ENCODE results near the gene MARCHF10. TPM values are rescaled to one million over a fixed set of nuclear protein-coding genes. Genes with fewer than 3 reads are reported as not detected.

The MARCHF10 gene
- total and polyA plus RNA-seq, 2 experiments from 2014 or later = not detected

GRCh38 chr17:62750631-62751051 lies 57.5 kb downstream of the MARCHF10 start:
- TF ChIP-seq, protein P1, sequence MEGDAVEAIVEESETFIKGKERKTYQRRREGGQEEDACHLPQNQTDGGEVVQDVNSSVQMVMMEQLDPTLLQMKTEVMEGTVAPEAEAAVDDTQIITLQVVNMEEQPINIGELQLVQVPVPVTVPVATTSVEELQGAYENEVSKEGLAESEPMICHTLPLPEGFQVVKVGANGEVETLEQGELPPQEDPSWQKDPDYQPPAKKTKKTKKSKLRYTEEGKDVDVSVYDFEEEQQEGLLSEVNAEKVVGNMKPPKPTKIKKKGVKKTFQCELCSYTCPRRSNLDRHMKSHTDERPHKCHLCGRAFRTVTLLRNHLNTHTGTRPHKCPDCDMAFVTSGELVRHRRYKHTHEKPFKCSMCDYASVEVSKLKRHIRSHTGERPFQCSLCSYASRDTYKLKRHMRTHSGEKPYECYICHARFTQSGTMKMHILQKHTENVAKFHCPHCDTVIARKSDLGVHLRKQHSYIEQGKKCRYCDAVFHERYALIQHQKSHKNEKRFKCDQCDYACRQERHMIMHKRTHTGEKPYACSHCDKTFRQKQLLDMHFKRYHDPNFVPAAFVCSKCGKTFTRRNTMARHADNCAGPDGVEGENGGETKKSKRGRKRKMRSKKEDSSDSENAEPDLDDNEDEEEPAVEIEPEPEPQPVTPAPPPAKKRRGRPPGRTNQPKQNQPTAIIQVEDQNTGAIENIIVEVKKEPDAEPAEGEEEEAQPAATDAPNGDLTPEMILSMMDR (IDR thresholded peaks at IDR 0.05; ENCODE audit: poor library complexity) = no peak
- TF ChIP-seq EZH2 (IDR thresholded peaks at IDR 0.05; ENCODE audit: borderline replicate concordance) = no peak
- no peak for TF ChIP-seq EZH2phosphoT487 (IDR thresholded peaks at IDR 0.05; ENCODE audit: low read depth, severe bottlenecking, unreplicated experiment)
- no peaks in the 10 kb centered on the region for H3K9me2 ChIP-seq (replicated peaks; ENCODE audit: insufficient read depth)
- H3K9me3 ChIP-seq (ENCODE audit: low read depth) = no peaks in the 10 kb centered on the region
- H3K27ac ChIP-seq = no peak overlapping the region
- no peak overlapping the region for H3K4me3 ChIP-seq
- H3K79me2 ChIP-seq = no peaks in the 10 kb centered on the region
- DNase-seq (ENCODE audit: low spot score) = no peak
- H3K4me1 ChIP-seq (ENCODE audit: insufficient read depth) = no peaks in the 10 kb centered on the region
- no peak overlapping the region for H2AFZ ChIP-seq
- WGBS (ENCODE audit: low lambda C conversion rate, missing lambda C conversion rate) = 58% methylated on average over 15 of the region's 15 CpGs
- no peaks in the 10 kb centered on the region for H3K36me3 ChIP-seq (replicated peaks; ENCODE audit: insufficient read depth, low read depth)
- no peaks in the 10 kb centered on the region for H3K27me3 ChIP-seq
- H3K4me2 ChIP-seq = no peak overlapping the region
- no peaks in the 10 kb centered on the region for H4K20me1 ChIP-seq (ENCODE audit: insufficient read depth, poor library complexity, severe bottlenecking)

- TF ChIP-seq, protein P1 (IDR thresholded peaks at IDR 0.05; ENCODE audit: poor library complexity) = no peak
Observed at GRCh38 chr17:62749926-62750325, 58.2 kb downstream of the MARCHF10 start.

DNA sequence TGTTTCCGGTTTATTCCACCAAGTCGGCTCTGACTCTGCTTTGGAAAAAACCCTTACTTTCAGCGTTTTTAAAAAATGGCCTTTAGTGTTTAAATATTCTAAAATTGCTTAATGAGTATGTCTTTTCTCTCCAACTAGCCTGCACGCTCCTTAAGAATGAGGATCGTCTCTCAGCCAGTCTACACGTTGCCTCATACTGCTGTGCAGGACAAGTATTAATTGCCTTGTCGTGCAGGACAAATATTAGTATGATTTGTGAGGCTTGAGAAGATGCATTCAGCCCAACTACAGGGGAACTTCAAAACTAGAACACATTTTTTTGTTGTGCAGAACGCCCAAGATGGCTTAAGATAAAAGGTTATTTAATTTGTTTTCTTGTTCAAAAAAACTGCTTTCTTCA lies 61.2 kb downstream of the MARCHF10 start:
- no peaks in the 10 kb centered on the region for H3K36me3 ChIP-seq (replicated peaks; ENCODE audit: insufficient read depth, low read depth)
- no peak overlapping the region for H3K4me2 ChIP-seq
- no peak overlapping the region for H3K4me3 ChIP-seq
- no peaks in the 10 kb centered on the region for H3K9me2 ChIP-seq (replicated peaks; ENCODE audit: insufficient read depth)
- no peaks in the 10 kb centered on the region for H3K4me1 ChIP-seq (ENCODE audit: insufficient read depth)
- H3K79me2 ChIP-seq = no peaks in the 10 kb centered on the region
- H2AFZ ChIP-seq = no peak overlapping the region
- H3K27ac ChIP-seq = no peak overlapping the region
- TF ChIP-seq, protein P1 (IDR thresholded peaks at IDR 0.05; ENCODE audit: poor library complexity) = no peak
- TF ChIP-seq EZH2 (IDR thresholded peaks at IDR 0.05; ENCODE audit: borderline replicate concordance) = no peak
- no peak for TF ChIP-seq EZH2phosphoT487 (IDR thresholded peaks at IDR 0.05; ENCODE audit: low read depth, severe bottlenecking, unreplicated experiment)
- H3K27me3 ChIP-seq = no peaks in the 10 kb centered on the region
- DNase-seq (ENCODE audit: low spot score) = no peak
- 66% methylated on average over 8 of the region's 8 CpGs for WGBS (ENCODE audit: low lambda C conversion rate, missing lambda C conversion rate)
- no peaks in the 10 kb centered on the region for H4K20me1 ChIP-seq (ENCODE audit: insufficient read depth, poor library complexity, severe bottlenecking)
- H3K9me3 ChIP-seq (ENCODE audit: low read depth) = no peaks in the 10 kb centered on the region

More at GRCh38 chr17:62749926-62750325, 58.2 kb downstream of the MARCHF10 start:
- Histone ChIP-seq H3K4me2 (no peak overlapping the region), H3K27ac (no peak overlapping the region), H3K9me2 (replicated peaks; ENCODE audit: insufficient read depth) (no peaks in the 10 kb centered on the region), H3K27me3 (no peaks in the 10 kb centered on the region), H3K4me1 (ENCODE audit: insufficient read depth) (no peaks in the 10 kb centered on the region), H3K4me3 (no peak overlapping the region), H2AFZ (no peak overlapping the region), H4K20me1 (ENCODE audit: insufficient read depth, poor library complexity, severe bottlenecking) (no peaks in the 10 kb centered on the region), H3K9me3 (ENCODE audit: low read depth) (no peaks in the 10 kb centered on the region), H3K36me3 (replicated peaks; ENCODE audit: insufficient read depth, low read depth) (no peaks in the 10 kb centered on the region), H3K79me2 (no peaks in the 10 kb centered on the region)
- no peak for DNase-seq (ENCODE audit: low spot score)
- 98% methylated on average over 17 of the region's 17 CpGs for whole genome bisulfite sequencing (ENCODE audit: low lambda C conversion rate, missing lambda C conversion rate)

- no peaks in the 10 kb centered on the region for H3K79me2 ChIP-seq
- H3K27me3 ChIP-seq = no peaks in the 10 kb centered on the region
- H3K36me3 ChIP-seq (replicated peaks; ENCODE audit: insufficient read depth, low read depth) = no peaks in the 10 kb centered on the region
- H3K27ac ChIP-seq = no peak overlapping the region
- no peak overlapping the region for H3K4me3 ChIP-seq
- no peak overlapping the region for H3K4me2 ChIP-seq
- 92% methylated on average over 7 of the region's 7 CpGs for WGBS (ENCODE audit: low lambda C conversion rate, missing lambda C conversion rate)
- H3K4me1 ChIP-seq (ENCODE audit: insufficient read depth) = no peaks in the 10 kb centered on the region
- no peak overlapping the region for H2AFZ ChIP-seq
- DNase-seq (ENCODE audit: low spot score) = no peak
- no peaks in the 10 kb centered on the region for H3K9me2 ChIP-seq (replicated peaks; ENCODE audit: insufficient read depth)
- H4K20me1 ChIP-seq (ENCODE audit: insufficient read depth, poor library complexity, severe bottlenecking) = no peaks in the 10 kb centered on the region
- no peaks in the 10 kb centered on the region for H3K9me3 ChIP-seq (ENCODE audit: low read depth)
- TF ChIP-seq EZH2 (IDR thresholded peaks at IDR 0.05; ENCODE audit: borderline replicate concordance) = no peak
- TF ChIP-seq EZH2phosphoT487 (IDR thresholded peaks at IDR 0.05; ENCODE audit: low read depth, severe bottlenecking, unreplicated experiment) = no peak
- TF ChIP-seq, protein P1 (IDR thresholded peaks at IDR 0.05; ENCODE audit: poor library complexity) = no peak
Observed at GRCh38 chr17:62745806-62746205, 62.3 kb downstream of the MARCHF10 start.

All from hepatocyte (in vitro differentiated cells).